MV-4-11 (cell line): Measurements from ENCODE around the gene ARID4B.

Experiments
- DNase-seq: peaks from one replicate; lab custom pipeline; 2025; lab: John Stamatoyannopoulos, UW

ARID4B gene

GRCh38 chr1:235127732-235128455 is 200.1 kb downstream of the ARID4B start:
- DNase-seq = no peak

- no peak for DNase-seq
Observed at GRCh38 chr1:235127203-235127602, 200.8 kb downstream of the ARID4B start.

GRCh38 chr1:235124665-235125064 is 203.3 kb downstream of the ARID4B start:
- no peak for DNase-seq

- DNase-seq = no peak
Observed at GRCh38 chr1:235124111-235124510, 203.9 kb downstream of the ARID4B start.

- DNase-seq = no peak
Observed at GRCh38 chr1:235122348-235122747, 205.6 kb downstream of the ARID4B start.
